Testis (tissue), 2 donors: ENCODE results near the gene PLXNB3.

ENCODE experiments used
- CTCF ChIP-seq, 3 experiments: fragments of 450-650 bp in 2 of 3; fragments of 200-600 bp in 1 of 3; sonication (generic) in 1 of 3; IDR thresholded peaks; one replicate each; pipeline ENCODE4 v1.5.1; 2016 to 2019; ENCODE audit warnings: antibody characterized with exemption in 3 of 3, mild to moderate bottlenecking in 2 of 3, moderate library complexity in 1 of 3
- POLR2A ChIP-seq: fragments of 450-650 bp; IDR thresholded peaks from one replicate; pipeline ENCODE4 v1.6.1; 2017; ENCODE audit warnings: antibody characterized with exemption, mild to moderate bottlenecking, moderate library complexity

- TF ChIP-seq POLR2A (no peak), CTCF (IDR thresholded peaks at IDR 0.05) (no peak)
Observed at GRCh38 chrX:153825042-153825441, 61.0 kb downstream of the PLXNB3 start.
